T-helper 1 cell treated with Interleukin-12 subunit alpha and Interleukin-12 subunit beta and Interleukin-4 antibody, amounts not matched to agents 30 μg/mL and 1 μg/mL, for 36 hours (primary cell): ENCODE measurements around the gene PKP1.
"Not testable (repeated sequence)": the region's sequence is repeated elsewhere in the genome, so short reads cannot be mapped to it uniquely, and the experiment has no call there.

ENCODE experiments used
- H3K27ac Mint-ChIP-seq: one replicate; pipeline ENCODE4 v1.8.0; 2021; ENCODE audit warnings: mild to moderate bottlenecking, mixed read lengths
- H3K27me3 Mint-ChIP-seq: one replicate; pipeline ENCODE4 v1.8.0; 2021; ENCODE audit warnings: low read depth, mixed read lengths
- H3K36me3 Mint-ChIP-seq: one replicate; pipeline ENCODE4 v1.8.0; 2021; ENCODE audit warnings: low read depth, mixed read lengths
- H3K4me1 Mint-ChIP-seq: one replicate; pipeline ENCODE4 v1.8.0; 2021; ENCODE audit warnings: low read depth, mixed read lengths
- H3K4me3 Mint-ChIP-seq: one replicate; pipeline ENCODE4 v1.8.0; 2021; ENCODE audit warnings: mild to moderate bottlenecking, moderate library complexity, mixed read lengths
- H3K9me3 Mint-ChIP-seq: one replicate; pipeline ENCODE4 v1.8.0; 2021; ENCODE audit warnings: mixed read lengths

The PKP1 gene

DNA sequence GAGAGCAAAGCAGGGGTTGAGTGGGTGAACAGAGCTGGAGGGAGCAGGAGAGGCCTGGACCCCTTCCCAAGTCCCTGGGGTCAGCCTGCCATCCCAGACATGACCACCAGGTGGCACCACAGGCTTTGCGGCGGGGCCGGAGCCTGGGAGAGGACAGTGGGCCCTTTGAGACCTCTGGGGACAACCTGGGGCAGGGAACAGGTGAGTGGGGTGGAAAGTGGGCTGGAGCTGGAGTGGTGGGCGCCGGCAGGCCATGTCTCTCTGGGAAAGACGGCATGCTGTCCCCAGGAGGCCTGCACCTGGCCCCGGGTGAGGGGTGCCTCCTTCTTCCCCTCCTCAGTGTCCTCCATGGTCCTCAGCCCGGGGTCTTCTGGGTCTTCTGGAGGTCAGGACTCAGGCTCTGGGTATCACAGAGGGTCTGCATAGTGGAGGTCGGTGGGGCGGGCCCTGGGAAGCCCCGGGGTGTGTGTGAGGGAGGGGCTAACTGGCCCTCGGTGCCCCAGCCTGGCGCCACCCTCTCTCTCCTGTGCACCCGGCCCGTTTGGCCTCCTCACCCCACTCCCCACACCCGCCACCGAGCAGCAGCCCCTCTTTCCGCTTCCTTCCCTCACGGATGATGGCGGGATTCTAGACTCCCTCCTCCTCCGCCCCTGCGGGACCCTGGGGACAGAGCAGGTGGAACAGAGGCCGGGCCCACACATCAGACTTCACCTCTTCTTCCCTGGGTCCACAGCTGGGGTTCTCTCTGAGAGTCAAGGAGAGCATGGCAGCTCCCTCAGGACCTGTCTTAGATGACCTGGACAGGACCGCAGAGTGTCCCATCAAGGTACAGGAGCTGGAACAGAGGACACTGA lies 28.5 kb upstream of the PKP1 start:
- Mint-ChIP-seq H3K36me3 (no peaks in the 10 kb centered on the region), H3K9me3 (no peaks in the 10 kb centered on the region), H3K27me3 (no peaks in the 10 kb centered on the region), H3K27ac (no peak overlapping the region), H3K4me1 (no peaks in the 10 kb centered on the region), H3K4me3 (no peak overlapping the region)

DNA sequence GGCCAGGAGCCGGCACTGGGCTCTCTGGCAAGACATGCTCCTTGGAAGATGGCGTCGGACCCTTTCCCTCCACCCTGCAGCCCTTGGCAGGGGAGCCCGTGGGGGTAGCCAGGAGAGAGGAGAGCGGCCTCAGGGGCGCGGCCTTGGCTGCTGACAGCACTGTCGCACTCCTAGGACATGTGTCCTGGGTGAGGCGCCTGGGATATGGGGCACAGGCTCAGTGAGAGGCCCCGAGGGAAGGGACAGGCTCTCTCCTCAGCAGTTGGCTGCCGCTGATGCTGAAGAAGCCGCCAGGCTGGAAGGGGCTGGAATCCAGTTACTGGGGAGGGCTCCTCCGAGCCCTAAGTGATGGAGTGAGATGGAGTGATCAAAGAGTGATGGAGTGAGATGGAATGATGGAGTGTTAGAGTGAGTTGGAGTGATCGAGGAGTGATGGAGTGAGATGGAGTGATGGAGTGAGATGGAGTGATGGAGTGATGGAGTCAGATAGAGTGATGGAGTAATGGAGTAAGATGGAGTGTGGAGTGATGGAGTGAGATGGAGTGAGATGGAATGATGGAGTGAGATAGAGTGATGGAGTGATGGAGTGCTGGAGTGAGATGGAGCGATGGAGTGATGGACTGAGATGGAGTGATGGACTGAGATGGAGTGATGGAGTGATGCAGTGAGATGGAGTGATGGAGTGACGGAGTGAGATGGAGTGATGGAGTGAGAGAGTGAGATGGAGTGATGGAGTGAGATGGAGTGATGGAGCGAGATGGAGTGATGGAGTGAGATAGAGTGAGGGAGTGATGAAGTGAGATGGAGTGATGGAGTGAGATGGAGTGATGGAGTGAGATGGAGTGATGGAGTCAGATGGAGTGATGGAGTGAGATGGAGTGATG lies 27.6 kb upstream of the PKP1 start:
- Mint-ChIP-seq H3K27me3 (peaks cover 4% of the 10 kb centered on the region), H3K4me3 (no peak overlapping the region), H3K9me3 (no peaks in the 10 kb centered on the region), H3K4me1 (no peaks in the 10 kb centered on the region), H3K27ac (no peak overlapping the region), H3K36me3 (no peaks in the 10 kb centered on the region)

DNA sequence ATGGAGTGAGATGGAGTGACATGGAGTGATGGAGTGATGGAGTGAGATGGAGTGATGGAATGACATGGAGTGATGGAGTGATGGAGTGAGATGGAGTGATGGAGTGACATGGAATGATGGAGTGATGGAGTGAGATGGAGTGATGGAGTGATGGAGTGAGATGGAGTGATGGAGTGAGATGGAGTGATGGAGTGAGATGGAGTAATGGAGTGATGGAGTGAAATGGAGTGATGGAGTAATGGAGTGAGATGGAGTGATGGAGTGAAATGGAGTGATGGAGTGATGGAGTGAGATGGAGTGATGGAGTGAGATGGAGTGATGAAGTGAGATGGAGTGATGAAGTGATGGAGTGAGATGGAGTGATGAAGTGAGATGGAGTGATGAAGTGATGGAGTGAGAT lies 25.2 kb upstream of the PKP1 start:
- not testable (repeated sequence) for H3K9me3 Mint-ChIP-seq, H3K36me3 Mint-ChIP-seq, H3K4me1 Mint-ChIP-seq

DNA sequence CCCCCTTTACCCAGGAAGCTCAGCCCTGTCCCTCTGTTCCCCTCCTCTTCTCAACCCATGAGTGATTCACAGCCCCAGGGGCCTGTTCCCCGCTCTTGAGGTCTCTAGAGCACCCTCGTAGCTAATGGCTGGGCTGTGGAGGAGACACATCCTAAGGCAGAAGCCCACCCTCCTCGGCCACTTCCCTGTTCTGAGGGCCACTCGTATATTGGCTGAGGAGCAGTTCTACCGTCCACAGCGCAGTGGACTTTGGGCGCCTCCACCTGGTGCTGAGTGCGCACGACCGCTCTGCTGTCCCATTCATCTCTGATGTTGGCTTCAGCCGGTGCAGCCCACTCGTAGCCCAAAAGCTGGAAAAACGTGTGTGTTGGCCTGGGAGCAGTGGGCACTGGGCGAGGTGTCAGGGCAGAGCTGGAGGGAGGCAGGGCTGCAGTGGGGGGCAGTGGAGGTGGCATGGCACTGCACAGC lies 24.5 kb upstream of the PKP1 start:
- peaks cover 13% of the 10 kb centered on the region for H3K27me3 Mint-ChIP-seq
- H3K4me1 Mint-ChIP-seq, result no peaks in the 10 kb centered on the region
- no peaks in the 10 kb centered on the region for H3K9me3 Mint-ChIP-seq
- H3K36me3 Mint-ChIP-seq, result no peaks in the 10 kb centered on the region
- no peak overlapping the region for H3K27ac Mint-ChIP-seq
- H3K4me3 Mint-ChIP-seq, result no peak overlapping the region

More for the DNA sequence above, 25.2 kb upstream of the PKP1 start:
- not testable (repeated sequence) for H3K4me3 Mint-ChIP-seq, H3K27ac Mint-ChIP-seq
- peaks cover 13% of the 10 kb centered on the region for H3K27me3 Mint-ChIP-seq

DNA sequence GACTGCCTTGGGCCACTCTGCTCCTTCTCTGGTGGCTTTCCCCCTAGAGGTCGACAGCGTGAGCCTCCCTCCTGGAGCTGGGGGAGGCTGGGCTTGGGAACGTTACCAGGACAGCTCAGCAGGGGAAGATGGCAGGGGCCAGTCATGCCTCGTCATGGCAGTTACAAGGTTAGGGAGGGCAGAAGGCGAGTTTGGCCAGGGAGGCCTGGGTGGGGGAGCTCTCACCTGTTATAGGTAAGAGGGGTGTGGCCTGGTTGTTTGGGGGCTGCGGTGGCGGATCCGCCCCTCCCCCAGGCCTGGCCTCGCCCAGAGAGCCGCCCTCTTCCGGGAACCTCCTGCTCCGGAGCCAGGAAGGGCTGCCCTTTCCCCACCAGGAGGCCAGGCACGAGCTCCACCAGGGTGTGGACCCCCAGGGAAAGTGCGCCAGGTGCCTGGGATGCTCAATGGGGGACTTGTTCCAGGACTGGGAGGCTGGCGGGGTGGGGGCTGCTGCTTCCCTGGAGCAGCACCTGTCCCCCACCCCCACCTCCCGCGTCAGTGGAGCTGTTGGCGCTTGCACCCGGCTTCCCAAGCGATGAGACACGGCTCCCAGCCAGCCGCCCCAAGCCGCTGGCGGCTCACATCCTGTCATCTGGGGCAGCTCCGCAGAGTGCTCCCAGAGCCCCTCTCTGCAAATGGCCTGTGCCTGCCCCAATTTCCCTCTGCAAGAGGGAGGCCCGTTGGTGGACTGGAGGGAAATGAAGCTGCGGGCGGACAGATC lies 23.6 kb upstream of the PKP1 start:
- Mint-ChIP-seq H3K27me3 (peaks cover 13% of the 10 kb centered on the region), H3K4me3 (no peak overlapping the region), H3K9me3 (no peaks in the 10 kb centered on the region), H3K36me3 (no peaks in the 10 kb centered on the region), H3K27ac (no peak overlapping the region), H3K4me1 (no peaks in the 10 kb centered on the region)

GRCh38 chr1:201260236-201260590 lies 23.1 kb upstream of the PKP1 start:
- no peaks in the 10 kb centered on the region for H3K9me3 Mint-ChIP-seq
- peaks cover 14% of the 10 kb centered on the region for H3K27me3 Mint-ChIP-seq
- H3K4me1 Mint-ChIP-seq, result no peaks in the 10 kb centered on the region
- no peaks in the 10 kb centered on the region for H3K36me3 Mint-ChIP-seq
- H3K4me3 Mint-ChIP-seq, result no peak overlapping the region
- H3K27ac Mint-ChIP-seq, result no peak overlapping the region

DNA sequence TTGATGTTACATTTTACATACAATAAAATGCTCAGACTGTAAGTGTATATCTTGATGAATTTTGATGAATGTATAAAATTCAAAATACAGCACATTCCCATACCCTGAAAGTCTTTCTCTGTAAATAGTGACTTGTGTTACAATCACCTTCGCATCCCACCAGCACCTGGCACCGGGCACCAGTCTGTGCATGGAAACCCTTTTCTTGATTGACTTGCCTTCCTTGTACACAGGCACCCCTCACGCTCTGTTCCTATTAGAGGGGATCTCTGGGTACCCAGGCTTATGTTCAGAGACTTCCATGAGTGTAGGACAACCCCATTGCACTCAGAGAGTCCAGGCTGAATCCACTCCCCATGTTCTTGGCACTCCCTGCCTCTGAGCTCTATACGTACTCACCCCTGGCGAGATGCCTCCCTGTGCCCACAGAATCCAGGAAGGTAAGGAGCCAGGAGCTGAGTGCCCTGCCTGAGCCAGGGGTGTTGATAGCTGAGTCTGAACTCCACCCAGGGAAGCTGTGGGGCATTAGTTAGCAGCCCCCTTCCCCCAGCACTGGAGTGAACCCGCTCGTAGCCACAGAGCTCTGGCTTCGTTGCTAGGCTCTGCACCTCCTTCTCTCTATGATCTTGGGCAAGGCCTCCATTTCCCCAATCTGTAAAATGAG lies 22.5 kb upstream of the PKP1 start:
- H3K27ac Mint-ChIP-seq, result no peak overlapping the region
- H3K27me3 Mint-ChIP-seq, result peaks cover 19% of the 10 kb centered on the region
- no peaks in the 10 kb centered on the region for H3K4me1 Mint-ChIP-seq
- H3K9me3 Mint-ChIP-seq, result no peaks in the 10 kb centered on the region
- H3K36me3 Mint-ChIP-seq, result no peaks in the 10 kb centered on the region
- no peak overlapping the region for H3K4me3 Mint-ChIP-seq

DNA sequence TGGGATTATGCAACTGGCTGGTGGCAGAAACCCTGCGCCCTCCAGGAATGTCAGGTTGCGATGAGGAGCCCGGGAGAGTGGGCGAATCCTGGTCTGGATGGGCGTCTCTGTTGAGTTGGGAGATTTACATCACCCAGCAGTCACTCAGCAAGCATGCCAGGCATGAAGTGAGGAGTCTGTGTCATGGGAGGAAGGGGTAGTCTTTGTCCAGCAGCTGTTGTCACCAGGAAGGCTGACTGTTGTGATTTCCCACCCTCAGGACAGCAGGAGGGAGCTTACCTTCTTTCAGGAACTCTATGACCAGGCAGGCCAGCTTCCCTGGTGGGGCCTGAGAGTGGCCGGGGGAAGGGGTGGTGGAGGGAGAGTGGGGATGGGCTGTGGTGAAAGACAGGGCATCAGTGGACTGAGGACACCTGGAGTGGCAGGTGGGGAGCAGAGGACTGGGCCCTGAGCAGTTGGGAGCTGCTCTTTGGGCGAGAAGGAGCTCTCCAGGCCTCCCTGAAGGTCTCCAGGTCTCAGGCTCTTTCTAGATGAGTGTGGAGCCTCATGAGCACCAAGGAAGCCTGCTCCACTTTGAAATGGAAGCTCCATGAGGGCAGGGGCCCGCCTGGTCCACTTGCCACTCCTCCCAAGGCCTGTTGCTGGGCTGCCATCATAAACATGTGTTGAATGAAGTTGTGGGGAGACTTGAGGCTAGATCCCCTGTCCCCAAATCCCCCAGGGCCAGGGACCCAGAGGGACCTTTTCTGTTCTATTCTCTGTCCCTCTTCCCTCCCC lies 21.3 kb upstream of the PKP1 start:
- H3K4me3 Mint-ChIP-seq, result no peak overlapping the region
- H3K4me1 Mint-ChIP-seq, result no peaks in the 10 kb centered on the region
- H3K27ac Mint-ChIP-seq, result no peak overlapping the region
- no peaks in the 10 kb centered on the region for H3K9me3 Mint-ChIP-seq
- no peaks in the 10 kb centered on the region for H3K36me3 Mint-ChIP-seq
- peaks cover 30% of the 10 kb centered on the region for H3K27me3 Mint-ChIP-seq

DNA sequence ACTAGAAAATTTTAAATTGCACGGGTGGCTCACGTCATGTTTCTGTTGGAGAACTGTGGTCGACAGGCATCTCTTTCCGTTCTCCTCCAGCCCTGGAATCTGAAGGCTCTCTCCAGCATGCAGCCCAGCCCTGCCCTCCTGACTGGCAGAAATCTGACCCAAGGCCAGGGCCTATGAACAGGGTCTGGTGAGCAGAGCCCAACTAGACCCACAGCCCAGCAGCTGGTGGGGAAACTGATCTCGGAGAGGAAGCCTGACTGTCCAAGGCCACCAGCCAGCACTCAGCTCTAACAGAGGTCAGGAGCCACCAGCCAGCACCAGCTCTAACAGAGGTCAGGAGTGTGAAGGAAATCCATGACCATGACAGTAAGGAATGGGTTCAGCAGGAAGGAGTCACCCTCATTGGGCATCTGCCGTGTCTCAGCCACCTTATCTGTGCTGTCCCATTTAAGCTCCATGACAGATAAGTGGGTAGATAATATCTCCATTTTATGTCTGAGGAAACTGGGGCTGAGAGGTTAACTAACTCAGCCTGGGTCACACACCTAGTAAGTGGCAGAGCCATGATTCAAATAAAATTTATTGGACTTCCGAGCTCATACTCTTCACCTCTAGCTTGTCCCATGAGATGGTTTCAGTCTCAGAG lies 20.2 kb upstream of the PKP1 start:
- no peaks in the 10 kb centered on the region for H3K36me3 Mint-ChIP-seq
- H3K27ac Mint-ChIP-seq, result no peak overlapping the region
- H3K4me1 Mint-ChIP-seq, result no peaks in the 10 kb centered on the region
- H3K27me3 Mint-ChIP-seq, result peaks cover 38% of the 10 kb centered on the region
- H3K4me3 Mint-ChIP-seq, result no peak overlapping the region
- no peaks in the 10 kb centered on the region for H3K9me3 Mint-ChIP-seq

DNA sequence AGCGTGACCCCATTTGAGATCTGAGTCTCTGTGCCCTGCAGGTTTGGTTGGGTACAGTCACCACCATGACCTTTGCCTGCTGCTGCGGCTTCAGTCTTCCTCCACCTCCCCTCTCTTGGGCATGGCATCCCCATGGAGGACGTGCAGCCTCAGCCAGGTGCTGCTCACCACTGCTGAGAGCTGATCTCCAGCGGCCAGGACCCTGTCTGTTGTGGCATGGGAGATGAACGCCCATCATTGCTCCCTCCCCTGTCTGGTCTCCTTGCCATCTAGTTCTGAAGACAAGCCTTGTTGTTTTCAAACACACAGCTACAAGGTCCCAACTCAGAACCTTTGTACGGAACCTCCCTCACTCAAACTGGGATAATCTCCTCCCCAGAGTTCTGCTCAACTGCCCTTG lies 19.2 kb upstream of the PKP1 start:
- Mint-ChIP-seq H3K4me3 (no peak overlapping the region), H3K27ac (no peak overlapping the region), H3K27me3 (peaks cover 38% of the 10 kb centered on the region)

GRCh38 chr1:201264554-201264953 lies 18.8 kb upstream of the PKP1 start:
- Mint-ChIP-seq H3K27ac (no peak overlapping the region), H3K9me3 (no peaks in the 10 kb centered on the region), H3K4me3 (no peak overlapping the region), H3K4me1 (no peaks in the 10 kb centered on the region), H3K36me3 (no peaks in the 10 kb centered on the region), H3K27me3 (peaks cover 43% of the 10 kb centered on the region)

More for the DNA sequence above, 19.2 kb upstream of the PKP1 start:
- Mint-ChIP-seq H3K9me3 (no peaks in the 10 kb centered on the region), H3K36me3 (no peaks in the 10 kb centered on the region), H3K4me1 (no peaks in the 10 kb centered on the region)

DNA sequence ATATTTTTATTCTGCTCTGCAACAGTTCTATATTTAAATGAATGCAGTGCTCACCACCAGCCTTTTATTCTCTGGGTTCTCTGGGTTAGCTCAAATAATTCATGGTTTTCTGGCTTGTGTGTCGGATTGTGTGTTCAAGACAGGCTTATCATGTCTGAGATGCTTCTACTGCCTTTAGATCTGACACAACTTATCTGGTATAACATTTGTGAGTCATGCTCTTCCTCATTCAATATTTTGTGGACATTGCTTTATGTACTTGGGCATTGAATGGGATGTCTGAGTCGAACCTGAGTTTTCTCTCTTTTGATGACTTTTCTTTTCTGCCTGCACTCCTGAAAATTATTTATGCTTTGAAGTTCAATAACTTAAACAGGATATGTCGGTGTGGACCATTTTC lies 17.6 kb upstream of the PKP1 start:
- Mint-ChIP-seq H3K27ac (no peak overlapping the region), H3K4me1 (no peaks in the 10 kb centered on the region), H3K9me3 (no peaks in the 10 kb centered on the region), H3K27me3 (peaks cover 40% of the 10 kb centered on the region), H3K36me3 (no peaks in the 10 kb centered on the region), H3K4me3 (no peak overlapping the region)

GRCh38 chr1:201266276-201266675 lies 17.0 kb upstream of the PKP1 start:
- Mint-ChIP-seq H3K4me3 (no peak overlapping the region), H3K9me3 (no peaks in the 10 kb centered on the region), H3K27ac (no peak overlapping the region), H3K4me1 (no peaks in the 10 kb centered on the region), H3K36me3 (no peaks in the 10 kb centered on the region), H3K27me3 (peaks cover 35% of the 10 kb centered on the region)
